Forelimb muscle (tissue), 1 donor: ENCODE data around the gene RAB15. TPM values are rescaled to one million over a fixed set of nuclear protein-coding genes. Genes with fewer than 3 reads are reported as not detected.

Source experiments
- DNase-seq: peaks from one replicate; pipeline ENCODE4 v3.0.0-alpha.2; 2013; ENCODE audit warnings: low read depth
- polyA plus RNA-seq: library from polyadenylated mRNA; unstranded; fragments of 120-200 nt; gene quantifications from one replicate; pipeline ENCODE4 v1.2.1, GENCODE V29; 2013; ENCODE audit not compliant: insufficient read length

The RAB15 gene
- polyA plus RNA-seq, 1 donor, result 36.7 TPM

- DNase-seq, result no peak
These were observed 18.2 kb upstream of the RAB15 start for GRCh38 chr14:64990296-64990695.

GRCh38 chr14:64987438-64987767 lies 15.3 kb upstream of the RAB15 start:
- DNase-seq, result peak; percentile 1

GRCh38 chr14:64986648-64987437 lies 14.7 kb upstream of the RAB15 start, which contains the start of gene FNTB:
TSS of gene FNTB (plus strand) at chr14:64986895. CDS start at chr14:64986954, 59 bp downstream.
- DNase-seq, result peak; percentile 97

- peak; percentile 41 for DNase-seq
These were observed 11.5 kb upstream of the RAB15 start for GRCh38 chr14:64983439-64984310.

GRCh38 chr14:64979336-64980074 lies 7.4 kb upstream of the RAB15 start:
- no peak for DNase-seq

GRCh38 chr14:64974563-64974962 lies 2.4 kb upstream of the RAB15 start:
- no peak for DNase-seq

GRCh38 chr14:64973826-64974225 lies 1.7 kb upstream of the RAB15 start:
- DNase-seq, result no peak

- DNase-seq, result no peak
These were observed 898 bp upstream of the RAB15 start for GRCh38 chr14:64973026-64973442.

GRCh38 chr14:64971491-64971942 lies 619 bp downstream of the RAB15 start:
- DNase-seq, result no peak

GRCh38 chr14:64970776-64971477 lies 1.2 kb downstream of the RAB15 start:
- no peak for DNase-seq

GRCh38 chr14:64970041-64970440 lies 2.1 kb downstream of the RAB15 start:
- DNase-seq, result no peak

- DNase-seq, result no peak
These were observed 3.5 kb downstream of the RAB15 start for GRCh38 chr14:64968651-64969050.

GRCh38 chr14:64968167-64968566 lies 4.0 kb downstream of the RAB15 start:
- no peak for DNase-seq

- no peak for DNase-seq
These were observed 5.2 kb downstream of the RAB15 start for GRCh38 chr14:64966976-64967375.

GRCh38 chr14:64965356-64966000 lies 6.7 kb downstream of the RAB15 start:
- DNase-seq, result no peak

GRCh38 chr14:64963611-64964010 lies 8.5 kb downstream of the RAB15 start:
- DNase-seq, result no peak

- DNase-seq, result no peak
These were observed 11.3 kb downstream of the RAB15 start for GRCh38 chr14:64960762-64961276.

- no peak for DNase-seq
These were observed 13.4 kb downstream of the RAB15 start for GRCh38 chr14:64958743-64959142.

GRCh38 chr14:64958201-64958600 lies 13.9 kb downstream of the RAB15 start:
- DNase-seq, result no peak

- DNase-seq, result no peak
These were observed 15.3 kb downstream of the RAB15 start for GRCh38 chr14:64956697-64957406.
